HG03520 (cell line): ENCODE data around the gene VWA8.

ENCODE experiments used
- ATAC-seq: cut with Tn5 transposase; IDR thresholded peaks from one replicate; pipeline ENCODE4 v1.9.1; 2021; ENCODE audit warnings: mild to moderate bottlenecking, moderate library complexity; ENCODE audit not compliant: unreplicated experiment

Gene VWA8

DNA sequence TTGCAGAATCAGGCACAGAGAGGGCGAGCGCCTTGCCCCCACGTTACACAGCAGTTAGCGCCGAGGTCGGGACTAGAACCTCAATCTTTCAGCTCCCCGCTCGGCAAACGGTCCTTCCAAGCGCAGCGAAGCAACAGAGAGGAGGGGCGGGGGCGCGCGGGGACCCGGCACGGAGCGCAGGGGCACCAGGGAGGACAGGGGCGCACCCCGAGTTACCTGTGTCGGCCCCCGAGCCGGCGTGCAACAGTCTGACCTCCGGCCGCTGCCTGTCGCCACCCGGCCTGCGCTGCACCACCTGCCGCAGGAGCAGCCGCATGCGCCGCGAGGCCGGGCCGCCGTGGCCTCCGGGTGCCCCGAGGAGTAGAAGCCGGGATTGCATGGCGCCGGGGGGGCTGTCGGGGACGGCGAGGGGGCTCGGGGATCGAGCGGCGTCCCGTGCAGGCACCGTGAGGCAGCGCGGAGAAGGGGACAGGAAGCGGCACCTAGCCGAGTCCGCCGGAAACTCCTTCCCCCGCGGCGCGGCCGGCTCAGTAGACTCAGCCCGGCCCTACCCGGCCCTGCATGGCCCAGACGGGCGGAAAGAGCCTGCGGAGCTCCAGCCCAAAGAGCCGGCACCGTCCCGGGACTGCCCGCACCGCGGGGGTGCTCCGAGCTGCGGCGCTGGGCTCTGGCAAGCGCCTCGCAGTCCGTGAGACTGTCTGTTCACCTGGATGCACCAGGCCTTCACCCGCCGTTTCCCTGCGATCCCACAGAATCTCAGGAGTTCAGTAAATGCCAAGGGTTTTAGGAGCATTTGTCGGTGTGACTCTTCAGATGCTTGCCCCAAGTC is at the start of gene VWA8:
VWA8 (minus strand) TSS at position 473 of the 829 bp plus-strand sequence; CDS start at position 379, 94 bp downstream.
- ATAC-seq, result peak; percentile 76

GRCh38 chr13:42009057-42009456 is 48.1 kb upstream of the VWA8 start:
- no peak for ATAC-seq

DNA sequence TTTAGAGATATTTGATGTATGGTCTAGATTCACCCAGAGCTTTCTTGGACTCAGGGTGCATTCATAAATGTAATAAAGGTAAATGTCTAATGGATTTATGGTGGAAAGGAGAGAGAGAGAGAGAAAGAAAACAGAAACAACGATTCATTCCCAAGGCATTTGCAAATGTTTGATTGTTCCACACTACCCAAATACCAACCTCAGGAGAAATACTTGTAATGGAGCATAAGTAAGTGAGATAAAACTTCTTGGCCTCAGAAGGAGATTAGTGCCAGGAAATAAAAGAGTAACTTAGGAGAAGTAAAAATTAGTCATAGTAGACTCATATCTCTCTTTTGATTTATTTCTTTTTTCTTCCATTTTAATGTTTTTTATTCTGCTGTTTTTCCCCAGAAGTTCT is 46.9 kb upstream of the VWA8 start:
- no peak for ATAC-seq

GRCh38 chr13:42002066-42002465 is 41.2 kb upstream of the VWA8 start:
- no peak for ATAC-seq

DNA sequence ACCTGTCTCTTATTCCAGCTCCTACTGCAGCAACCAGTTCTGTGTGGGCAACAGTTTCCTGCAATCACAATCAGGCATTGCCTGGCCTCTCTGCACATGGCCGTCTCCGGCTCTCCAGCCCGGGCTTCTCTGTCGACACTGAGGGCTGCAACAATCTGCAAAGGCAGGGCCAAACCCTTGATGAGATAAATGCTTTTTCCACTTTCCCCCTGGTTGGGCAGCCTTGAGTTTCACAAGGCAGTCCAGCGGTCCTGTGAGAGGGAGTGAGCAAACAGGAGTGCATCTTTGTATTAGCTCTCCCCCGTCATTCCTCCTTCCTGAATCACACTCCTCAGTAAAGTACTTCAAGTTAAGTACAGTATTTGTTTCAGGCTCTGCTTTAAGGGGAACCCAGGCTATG is 40.7 kb upstream of the VWA8 start:
- no peak for ATAC-seq

- ATAC-seq, result no peak
These were observed 39.9 kb upstream of the VWA8 start for GRCh38 chr13:42000846-42001245.

- no peak for ATAC-seq
These were observed 36.5 kb upstream of the VWA8 start for GRCh38 chr13:41997396-41997795.

DNA sequence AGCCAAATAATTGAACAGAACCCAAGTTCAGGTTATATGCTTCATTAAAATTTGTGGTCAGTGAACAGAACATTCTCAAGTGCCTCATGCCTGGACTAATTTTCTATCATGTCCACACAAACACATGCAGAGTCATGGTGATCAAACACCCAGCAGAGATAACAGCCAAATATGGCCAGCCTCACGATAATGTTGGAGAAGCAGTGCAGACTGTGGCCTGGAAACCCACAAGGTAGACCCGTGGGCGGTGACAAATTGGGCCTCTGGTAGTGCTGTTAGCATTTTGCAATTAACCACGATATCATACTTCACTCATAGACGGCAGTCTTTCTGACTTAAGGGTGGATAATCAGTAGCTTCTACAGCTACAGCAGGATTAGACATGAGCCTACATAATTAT is 35.0 kb upstream of the VWA8 start:
- ATAC-seq, result no peak

DNA sequence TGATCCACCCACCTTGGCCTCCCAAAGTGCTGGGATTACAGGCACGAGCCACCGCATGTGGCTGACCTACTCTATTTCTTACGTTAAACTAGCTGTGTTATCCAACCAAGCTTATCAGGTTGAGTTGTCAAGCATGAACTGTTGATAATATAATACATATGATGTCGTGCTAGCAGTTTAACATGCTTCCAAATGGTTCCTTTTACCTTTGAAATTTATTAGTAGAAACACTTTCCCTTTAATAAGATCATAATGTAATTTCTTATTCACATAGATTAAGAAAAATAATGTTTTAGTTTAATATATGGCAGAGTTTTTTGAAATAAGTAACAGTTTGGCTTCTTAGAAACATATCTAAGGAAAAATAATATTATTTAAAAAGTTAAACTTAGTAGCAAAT is 34.4 kb upstream of the VWA8 start:
- no peak for ATAC-seq

- ATAC-seq, result no peak
These were observed 33.8 kb upstream of the VWA8 start for GRCh38 chr13:41994696-41995095.

GRCh38 chr13:41991936-41992335 is 31.0 kb upstream of the VWA8 start:
- no peak for ATAC-seq

GRCh38 chr13:41988244-41988643 is 27.3 kb upstream of the VWA8 start:
- no peak for ATAC-seq

DNA sequence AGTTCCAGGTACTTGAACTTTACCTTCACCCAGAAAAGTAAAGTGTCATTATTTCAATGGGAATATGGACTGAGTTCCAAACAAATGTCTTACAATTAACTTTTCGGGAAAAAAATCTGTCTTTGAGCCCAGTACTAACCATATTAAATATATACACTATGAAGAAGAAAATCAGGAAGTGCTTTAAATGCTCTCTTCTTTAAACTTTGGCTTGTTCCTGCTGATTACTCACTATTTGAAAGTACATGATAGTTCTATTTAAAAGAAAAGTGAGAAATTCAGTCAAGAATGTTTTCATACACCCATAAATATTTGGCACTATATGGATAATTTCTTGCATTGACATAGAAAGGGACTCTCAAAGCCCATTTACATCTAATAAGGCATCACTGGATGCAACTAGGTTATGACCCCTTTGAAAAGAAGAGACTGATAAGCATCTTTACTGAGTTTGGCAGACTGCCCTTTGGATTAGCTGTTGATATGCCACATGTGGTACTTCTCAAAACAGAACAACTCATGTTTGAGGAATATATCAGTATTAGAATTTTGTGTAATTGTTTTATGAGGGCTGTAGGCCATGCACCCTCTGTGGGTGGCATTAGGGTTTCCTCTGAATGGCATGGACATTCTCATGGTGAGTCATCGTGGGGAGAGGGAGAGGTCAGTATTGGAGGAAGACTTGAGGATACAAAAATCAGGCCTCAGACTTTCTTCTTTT is 25.0 kb upstream of the VWA8 start:
- no peak for ATAC-seq

- ATAC-seq, result no peak
These were observed 21.2 kb upstream of the VWA8 start for GRCh38 chr13:41981951-41982715.

- no peak for ATAC-seq
These were observed 17.1 kb upstream of the VWA8 start for GRCh38 chr13:41978007-41978406.

GRCh38 chr13:41976476-41976875 is 15.6 kb upstream of the VWA8 start:
- no peak for ATAC-seq

DNA sequence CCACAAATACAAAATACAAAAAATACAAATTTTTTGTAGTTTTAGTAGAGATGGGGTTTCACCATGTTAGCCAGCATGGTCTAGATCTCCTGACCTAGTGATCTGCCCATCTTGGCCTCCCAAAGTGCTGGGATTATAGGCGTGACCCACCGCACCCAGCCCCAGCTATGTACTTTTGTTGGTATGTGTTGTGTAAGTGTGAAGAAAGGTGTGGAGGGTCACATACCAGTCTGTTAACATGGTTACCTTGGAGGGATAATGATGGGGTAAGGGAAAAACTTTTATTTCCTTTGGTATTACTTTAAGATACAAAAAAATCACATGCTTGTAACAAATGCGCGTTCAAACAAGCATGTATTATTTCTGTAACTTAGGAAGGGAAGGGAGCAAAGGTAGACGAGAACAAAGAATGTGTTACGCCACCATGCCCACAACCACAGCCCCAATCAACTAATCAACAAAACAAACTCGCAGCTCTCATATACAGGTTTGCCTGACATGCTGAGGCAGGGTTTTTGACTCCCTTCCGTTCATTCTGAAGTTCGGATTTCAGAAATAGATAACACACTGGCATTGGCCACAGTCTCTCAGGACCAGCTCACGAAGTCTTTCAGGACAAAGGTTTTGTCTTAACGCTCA is 13.5 kb upstream of the VWA8 start:
- ATAC-seq, result no peak

- no peak for ATAC-seq
These were observed 12.4 kb upstream of the VWA8 start for GRCh38 chr13:41973247-41973741.

DNA sequence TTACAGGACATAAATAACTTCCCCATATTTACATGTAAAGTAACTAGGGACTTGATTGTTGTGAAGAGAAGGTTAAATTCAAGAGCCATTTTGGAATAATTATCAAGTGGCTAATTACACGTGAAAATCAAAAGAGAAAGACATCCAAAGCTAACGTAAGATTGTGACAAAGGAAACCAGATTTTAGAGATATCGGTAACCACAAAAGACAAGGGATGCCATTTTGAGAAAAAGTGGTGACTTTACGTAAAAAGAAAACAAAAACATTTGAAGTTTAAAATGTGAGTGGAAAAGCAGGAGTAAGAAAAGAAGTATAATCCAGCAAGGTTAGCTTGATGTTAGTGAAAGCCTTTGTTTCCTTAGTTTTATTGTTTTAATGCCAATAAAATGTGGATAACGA is 10.9 kb upstream of the VWA8 start:
- ATAC-seq, result no peak

- no peak for ATAC-seq
These were observed 10.0 kb upstream of the VWA8 start for GRCh38 chr13:41970918-41971317.

GRCh38 chr13:41970022-41970421 is 9.1 kb upstream of the VWA8 start:
- no peak for ATAC-seq
